Measurements from ENCODE around the gene GALNT18.

DNA sequence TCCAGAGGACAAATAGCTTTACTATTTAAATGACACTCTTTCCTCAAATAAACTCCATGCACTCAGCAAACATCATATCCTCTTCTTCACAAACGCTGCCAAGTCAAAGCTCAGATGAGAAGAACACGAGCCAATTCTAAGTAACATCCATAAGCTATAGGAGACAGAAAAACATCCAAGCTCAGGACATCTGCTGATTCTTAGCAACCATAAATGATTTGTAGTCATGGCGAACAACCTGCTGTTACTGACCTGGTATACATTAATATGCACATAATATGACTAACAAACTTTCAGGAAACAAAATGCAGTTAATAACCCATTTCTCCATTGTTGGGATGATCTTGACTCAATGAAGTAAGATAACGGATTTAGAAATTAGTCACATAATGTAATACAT lies 6.7 kb downstream of the GALNT18 start:
- TF ChIP-seq, protein P1, sequence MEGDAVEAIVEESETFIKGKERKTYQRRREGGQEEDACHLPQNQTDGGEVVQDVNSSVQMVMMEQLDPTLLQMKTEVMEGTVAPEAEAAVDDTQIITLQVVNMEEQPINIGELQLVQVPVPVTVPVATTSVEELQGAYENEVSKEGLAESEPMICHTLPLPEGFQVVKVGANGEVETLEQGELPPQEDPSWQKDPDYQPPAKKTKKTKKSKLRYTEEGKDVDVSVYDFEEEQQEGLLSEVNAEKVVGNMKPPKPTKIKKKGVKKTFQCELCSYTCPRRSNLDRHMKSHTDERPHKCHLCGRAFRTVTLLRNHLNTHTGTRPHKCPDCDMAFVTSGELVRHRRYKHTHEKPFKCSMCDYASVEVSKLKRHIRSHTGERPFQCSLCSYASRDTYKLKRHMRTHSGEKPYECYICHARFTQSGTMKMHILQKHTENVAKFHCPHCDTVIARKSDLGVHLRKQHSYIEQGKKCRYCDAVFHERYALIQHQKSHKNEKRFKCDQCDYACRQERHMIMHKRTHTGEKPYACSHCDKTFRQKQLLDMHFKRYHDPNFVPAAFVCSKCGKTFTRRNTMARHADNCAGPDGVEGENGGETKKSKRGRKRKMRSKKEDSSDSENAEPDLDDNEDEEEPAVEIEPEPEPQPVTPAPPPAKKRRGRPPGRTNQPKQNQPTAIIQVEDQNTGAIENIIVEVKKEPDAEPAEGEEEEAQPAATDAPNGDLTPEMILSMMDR (IDR thresholded peaks at IDR 0.05): no peak
- TF ChIP-seq POLR2A (IDR thresholded peaks at IDR 0.05): no peak

Data from body of pancreas (tissue), 4 donors.